ENCODE data around the gene SDK1. TPM values are rescaled to one million over a fixed set of nuclear protein-coding genes. Genes with fewer than 3 reads are reported as not detected.

The SDK1 gene
- polyA plus RNA-seq, 2 donors, result 0.33 to 0.47 TPM

DNA sequence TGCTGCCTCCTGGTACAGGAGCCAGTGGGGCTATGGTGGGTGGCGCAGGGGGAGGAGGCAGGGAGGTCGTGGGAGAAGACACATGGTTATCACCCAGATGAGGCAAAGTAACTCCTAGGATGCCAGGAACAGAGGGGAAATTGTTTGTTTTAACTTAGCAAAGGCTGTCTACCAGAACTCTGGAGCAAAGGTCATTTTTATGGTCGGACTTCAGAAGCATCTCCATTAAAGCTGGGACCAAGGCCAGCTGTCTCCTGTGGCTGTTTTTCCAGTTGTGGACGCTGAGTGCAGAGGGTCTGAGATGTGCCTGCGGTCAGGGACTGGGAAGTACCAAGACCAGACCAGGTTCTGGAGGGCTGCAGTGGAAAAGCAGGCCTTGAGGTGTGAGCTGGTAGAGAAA lies 855.1 kb downstream of the SDK1 start:
- Histone ChIP-seq H3K27ac (ENCODE audit: low read depth in 2 of 2, low read length in 1 of 2) (no peak overlapping the region), H3K4me1 (ENCODE audit: control insufficient read depth in 2 of 2, insufficient read depth in 2 of 2, low read length in 1 of 2) (no peaks in the 10 kb centered on the region), H3K36me3 (ENCODE audit: control insufficient read depth in 2 of 2, insufficient read depth in 2 of 2, low read length in 1 of 2) (no peaks in the 10 kb centered on the region), H3K27me3 (ENCODE audit: control insufficient read depth in 1 of 2, insufficient read depth in 2 of 2, low read length in 2 of 2) (no peaks in the 10 kb centered on the region), H3K4me3 (ENCODE audit: low read depth in 1 of 2, low read length in 2 of 2) (no peak overlapping the region), H3K9me3 (ENCODE audit: control insufficient read depth in 2 of 2, insufficient read depth in 1 of 2, low read depth in 1 of 2, low read length in 1 of 2) (no peaks in the 10 kb centered on the region)
- whole genome bisulfite sequencing, 2 donors, result 67 to 83% methylated on average over 5 of the region's 5 CpGs

- Histone ChIP-seq H3K36me3 (ENCODE audit: control insufficient read depth in 2 of 2, insufficient read depth in 2 of 2, low read length in 1 of 2) (no peaks in the 10 kb centered on the region), H3K4me1 (ENCODE audit: control insufficient read depth in 2 of 2, insufficient read depth in 2 of 2, low read length in 1 of 2) (no peaks in the 10 kb centered on the region), H3K27ac (ENCODE audit: low read depth in 2 of 2, low read length in 1 of 2) (no peak overlapping the region), H3K27me3 (ENCODE audit: control insufficient read depth in 1 of 2, insufficient read depth in 2 of 2, low read length in 2 of 2) (no peaks in the 10 kb centered on the region), H3K9me3 (ENCODE audit: control insufficient read depth in 2 of 2, insufficient read depth in 1 of 2, low read depth in 1 of 2, low read length in 1 of 2) (no peaks in the 10 kb centered on the region), H3K4me3 (ENCODE audit: low read depth in 1 of 2, low read length in 2 of 2) (no peak overlapping the region)
- 81 to 86% methylated on average over 10 of the region's 10 CpGs for WGBS, 2 donors
These were observed 856.6 kb downstream of the SDK1 start for GRCh38 chr7:4157651-4158050.

DNA sequence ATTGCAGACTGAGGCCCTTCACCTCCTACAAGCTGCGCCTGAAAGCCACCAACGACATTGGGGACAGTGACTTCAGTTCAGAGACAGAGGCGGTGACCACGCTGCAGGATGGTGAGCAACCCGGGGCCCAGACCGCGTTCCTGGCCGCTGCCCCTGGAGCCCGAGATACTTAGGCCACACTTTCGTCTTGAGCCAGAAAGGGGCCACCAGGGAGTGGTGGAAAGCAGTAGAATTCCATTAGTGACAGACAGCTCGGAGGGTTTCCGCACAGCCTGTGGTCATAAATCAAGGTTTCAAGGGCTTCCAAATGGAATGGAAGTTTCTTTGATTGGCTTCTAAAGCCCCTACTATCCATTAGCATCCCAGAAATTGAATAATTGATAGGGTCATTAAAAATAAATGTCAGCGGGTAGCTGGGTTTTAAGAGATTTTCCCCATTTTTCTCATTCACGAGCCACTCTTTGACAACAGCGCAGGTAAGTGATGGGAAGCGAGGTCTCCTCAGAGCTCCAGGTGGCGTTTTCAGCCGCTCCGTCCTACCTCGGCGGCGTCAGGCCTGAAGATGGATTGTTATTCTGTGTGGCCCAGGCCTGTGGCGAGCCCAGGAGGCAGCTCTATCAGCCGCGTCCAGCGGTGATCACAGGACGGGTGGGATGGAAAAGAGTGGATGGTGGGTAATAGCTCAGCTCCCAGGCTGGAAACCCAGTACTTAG lies 857.5 kb downstream of the SDK1 start:
- no peaks in the 10 kb centered on the region for H3K4me1 ChIP-seq (ENCODE audit: control insufficient read depth in 2 of 2, insufficient read depth in 2 of 2, low read length in 1 of 2)
- no peaks in the 10 kb centered on the region for H3K9me3 ChIP-seq (ENCODE audit: control insufficient read depth in 2 of 2, insufficient read depth in 1 of 2, low read depth in 1 of 2, low read length in 1 of 2)
- H3K27ac ChIP-seq (ENCODE audit: low read depth in 2 of 2, low read length in 1 of 2), result no peak overlapping the region
- H3K36me3 ChIP-seq (ENCODE audit: control insufficient read depth in 2 of 2, insufficient read depth in 2 of 2, low read length in 1 of 2), result no peaks in the 10 kb centered on the region
- no peaks in the 10 kb centered on the region for H3K27me3 ChIP-seq (ENCODE audit: control insufficient read depth in 1 of 2, insufficient read depth in 2 of 2, low read length in 2 of 2)
- H3K4me3 ChIP-seq (ENCODE audit: low read depth in 1 of 2, low read length in 2 of 2), result no peak overlapping the region
- WGBS, 2 donors, result 94 to 95% methylated on average over 27 of the region's 27 CpGs

DNA sequence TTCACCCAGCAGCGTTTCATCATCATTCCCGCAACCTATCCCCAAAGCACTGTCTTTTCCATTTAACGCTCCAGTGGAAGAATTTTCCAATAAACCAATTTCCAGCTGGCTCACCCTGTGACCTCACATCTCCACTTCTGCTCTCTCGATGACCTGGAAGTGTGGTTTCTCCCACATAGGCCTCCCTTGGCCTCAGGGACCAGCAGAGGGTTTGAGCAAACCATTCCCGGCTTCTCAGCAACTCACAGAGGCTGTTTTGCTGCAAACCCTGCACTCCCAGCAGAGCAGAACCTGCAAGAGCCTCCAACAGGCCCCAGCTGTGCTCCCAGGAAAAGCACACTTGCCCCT lies 858.1 kb downstream of the SDK1 start:
- H3K4me3 ChIP-seq (ENCODE audit: low read depth in 1 of 2, low read length in 2 of 2), result no peak overlapping the region
- WGBS, 2 donors, result 86 to 89% methylated on average over 5 of the region's 5 CpGs
- no peaks in the 10 kb centered on the region for H3K4me1 ChIP-seq (ENCODE audit: control insufficient read depth in 2 of 2, insufficient read depth in 2 of 2, low read length in 1 of 2)

DNA sequence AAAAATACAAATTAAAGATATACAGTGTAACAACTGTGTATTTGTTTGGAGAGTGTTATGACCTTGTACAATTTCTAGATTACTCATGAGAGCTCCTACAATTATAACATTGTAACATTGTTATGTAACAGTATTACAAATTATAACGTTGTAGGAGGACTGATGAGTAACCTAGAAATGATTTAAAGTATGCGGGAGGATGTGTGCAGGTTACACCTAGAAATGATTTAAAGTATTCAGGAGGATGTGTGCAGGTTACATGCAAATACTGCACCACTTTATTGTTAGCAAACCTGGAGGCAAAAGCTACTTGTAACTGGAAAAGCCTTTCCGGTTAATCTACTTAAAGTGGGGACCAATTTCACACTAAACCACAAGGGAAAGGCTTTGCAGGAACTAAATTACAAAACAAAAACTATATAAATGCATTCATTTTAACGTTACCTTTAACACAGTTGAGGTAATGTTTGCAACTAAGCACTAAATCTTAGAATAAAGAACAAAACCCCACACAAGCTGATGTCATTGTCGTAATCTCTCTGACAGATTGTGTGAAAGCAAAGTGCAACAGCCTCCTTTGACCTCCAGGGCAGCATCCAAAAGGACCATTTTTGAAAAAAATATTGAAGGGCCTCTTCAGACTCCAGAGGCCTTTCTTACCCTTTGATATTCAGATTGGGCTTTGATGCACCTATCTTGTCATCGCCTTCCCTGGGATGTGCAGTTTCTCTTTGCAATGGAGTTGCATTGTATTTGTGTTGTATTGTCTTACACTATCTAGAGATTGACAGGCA lies 858.9 kb downstream of the SDK1 start:
- no peaks in the 10 kb centered on the region for H3K4me1 ChIP-seq (ENCODE audit: control insufficient read depth in 2 of 2, insufficient read depth in 2 of 2, low read length in 1 of 2)
- 68% methylated on average over 6 of the region's 6 CpGs for WGBS, 2 donors
- no peak overlapping the region for H3K27ac ChIP-seq (ENCODE audit: low read depth in 2 of 2, low read length in 1 of 2)
- H3K9me3 ChIP-seq (ENCODE audit: control insufficient read depth in 2 of 2, insufficient read depth in 1 of 2, low read depth in 1 of 2, low read length in 1 of 2), result no peaks in the 10 kb centered on the region
- no peak overlapping the region for H3K4me3 ChIP-seq (ENCODE audit: low read depth in 1 of 2, low read length in 2 of 2)
- H3K27me3 ChIP-seq (ENCODE audit: control insufficient read depth in 1 of 2, insufficient read depth in 2 of 2, low read length in 2 of 2), result no peaks in the 10 kb centered on the region
- H3K36me3 ChIP-seq (ENCODE audit: control insufficient read depth in 2 of 2, insufficient read depth in 2 of 2, low read length in 1 of 2), result no peaks in the 10 kb centered on the region

More for the DNA sequence above, 858.1 kb downstream of the SDK1 start:
- H3K9me3 ChIP-seq (ENCODE audit: control insufficient read depth in 2 of 2, insufficient read depth in 1 of 2, low read depth in 1 of 2, low read length in 1 of 2), result no peaks in the 10 kb centered on the region
- H3K27me3 ChIP-seq (ENCODE audit: control insufficient read depth in 1 of 2, insufficient read depth in 2 of 2, low read length in 2 of 2), result no peaks in the 10 kb centered on the region
- no peaks in the 10 kb centered on the region for H3K36me3 ChIP-seq (ENCODE audit: control insufficient read depth in 2 of 2, insufficient read depth in 2 of 2, low read length in 1 of 2)
- no peak overlapping the region for H3K27ac ChIP-seq (ENCODE audit: low read depth in 2 of 2, low read length in 1 of 2)

GRCh38 chr7:4162884-4163564 lies 862.0 kb downstream of the SDK1 start:
- Histone ChIP-seq H3K9me3 (ENCODE audit: control insufficient read depth in 2 of 2, insufficient read depth in 1 of 2, low read depth in 1 of 2, low read length in 1 of 2) (no peaks in the 10 kb centered on the region), H3K27me3 (ENCODE audit: control insufficient read depth in 1 of 2, insufficient read depth in 2 of 2, low read length in 2 of 2) (no peaks in the 10 kb centered on the region), H3K27ac (ENCODE audit: low read depth in 2 of 2, low read length in 1 of 2) (no peak overlapping the region), H3K36me3 (ENCODE audit: control insufficient read depth in 2 of 2, insufficient read depth in 2 of 2, low read length in 1 of 2) (no peaks in the 10 kb centered on the region), H3K4me3 (ENCODE audit: low read depth in 1 of 2, low read length in 2 of 2) (no peak overlapping the region), H3K4me1 (ENCODE audit: control insufficient read depth in 2 of 2, insufficient read depth in 2 of 2, low read length in 1 of 2) (no peaks in the 10 kb centered on the region)
- 78 to 79% methylated on average over 14 of the region's 14 CpGs for WGBS, 2 donors

GRCh38 chr7:4163565-4164203 lies 862.6 kb downstream of the SDK1 start:
- H3K27ac ChIP-seq (ENCODE audit: low read depth in 2 of 2, low read length in 1 of 2), result no peak overlapping the region
- H3K9me3 ChIP-seq (ENCODE audit: control insufficient read depth in 2 of 2, insufficient read depth in 1 of 2, low read depth in 1 of 2, low read length in 1 of 2), result no peaks in the 10 kb centered on the region
- no peaks in the 10 kb centered on the region for H3K4me1 ChIP-seq (ENCODE audit: control insufficient read depth in 2 of 2, insufficient read depth in 2 of 2, low read length in 1 of 2)
- H3K27me3 ChIP-seq (ENCODE audit: control insufficient read depth in 1 of 2, insufficient read depth in 2 of 2, low read length in 2 of 2), result no peaks in the 10 kb centered on the region
- H3K4me3 ChIP-seq (ENCODE audit: low read depth in 1 of 2, low read length in 2 of 2), result no peak overlapping the region
- H3K36me3 ChIP-seq (ENCODE audit: control insufficient read depth in 2 of 2, insufficient read depth in 2 of 2, low read length in 1 of 2), result no peaks in the 10 kb centered on the region
- WGBS, 2 donors, result 92 to 93% methylated on average over 13 of the region's 13 CpGs

- H3K27ac ChIP-seq (ENCODE audit: low read depth in 2 of 2, low read length in 1 of 2), result no peak overlapping the region
- no peaks in the 10 kb centered on the region for H3K4me1 ChIP-seq (ENCODE audit: control insufficient read depth in 2 of 2, insufficient read depth in 2 of 2, low read length in 1 of 2)
- no peaks in the 10 kb centered on the region for H3K36me3 ChIP-seq (ENCODE audit: control insufficient read depth in 2 of 2, insufficient read depth in 2 of 2, low read length in 1 of 2)
- H3K27me3 ChIP-seq (ENCODE audit: control insufficient read depth in 1 of 2, insufficient read depth in 2 of 2, low read length in 2 of 2), result no peaks in the 10 kb centered on the region
- no peak overlapping the region for H3K4me3 ChIP-seq (ENCODE audit: low read depth in 1 of 2, low read length in 2 of 2)
- WGBS, 2 donors, result 78 to 82% methylated on average over 8 of the region's 8 CpGs
- H3K9me3 ChIP-seq (ENCODE audit: control insufficient read depth in 2 of 2, insufficient read depth in 1 of 2, low read depth in 1 of 2, low read length in 1 of 2), result no peaks in the 10 kb centered on the region
These were observed 863.5 kb downstream of the SDK1 start for GRCh38 chr7:4164556-4164955.

DNA sequence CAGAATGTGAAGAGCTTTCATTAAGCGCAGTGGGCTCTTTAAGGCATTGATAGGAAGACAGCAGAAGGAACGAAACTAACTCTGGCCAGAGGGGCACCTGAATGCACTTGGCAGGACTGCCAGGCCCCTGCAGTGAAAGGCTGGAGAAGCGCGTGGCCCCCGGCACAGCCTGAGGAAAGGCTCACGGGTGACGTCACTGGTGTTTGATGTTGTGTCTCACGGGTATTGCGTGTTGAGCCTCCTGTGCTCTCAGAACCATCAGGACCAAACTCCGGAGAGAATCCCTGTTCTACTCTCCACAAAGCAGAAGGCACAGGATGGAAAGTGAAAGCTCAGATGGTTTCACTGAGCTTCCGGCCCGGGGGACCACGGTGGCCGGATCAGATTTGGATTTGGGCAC lies 865.3 kb downstream of the SDK1 start:
- WGBS, 2 donors, result 86 to 88% methylated on average over 14 of the region's 14 CpGs
- H3K4me3 ChIP-seq (ENCODE audit: low read depth in 1 of 2, low read length in 2 of 2), result no peak overlapping the region
- H3K4me1 ChIP-seq (ENCODE audit: control insufficient read depth in 2 of 2, insufficient read depth in 2 of 2, low read length in 1 of 2), result no peaks in the 10 kb centered on the region
- no peaks in the 10 kb centered on the region for H3K9me3 ChIP-seq (ENCODE audit: control insufficient read depth in 2 of 2, insufficient read depth in 1 of 2, low read depth in 1 of 2, low read length in 1 of 2)
- H3K27me3 ChIP-seq (ENCODE audit: control insufficient read depth in 1 of 2, insufficient read depth in 2 of 2, low read length in 2 of 2), result no peaks in the 10 kb centered on the region
- H3K36me3 ChIP-seq (ENCODE audit: control insufficient read depth in 2 of 2, insufficient read depth in 2 of 2, low read length in 1 of 2), result no peaks in the 10 kb centered on the region
- no peak overlapping the region for H3K27ac ChIP-seq (ENCODE audit: low read depth in 2 of 2, low read length in 1 of 2)

Data from esophagus (tissue), 2 donors.